Measurements from ENCODE around the gene PEAR1.
A peak's percentile ranks its signal among the peaks of the same experiment; 100 is the strongest.

Gene PEAR1

DNA sequence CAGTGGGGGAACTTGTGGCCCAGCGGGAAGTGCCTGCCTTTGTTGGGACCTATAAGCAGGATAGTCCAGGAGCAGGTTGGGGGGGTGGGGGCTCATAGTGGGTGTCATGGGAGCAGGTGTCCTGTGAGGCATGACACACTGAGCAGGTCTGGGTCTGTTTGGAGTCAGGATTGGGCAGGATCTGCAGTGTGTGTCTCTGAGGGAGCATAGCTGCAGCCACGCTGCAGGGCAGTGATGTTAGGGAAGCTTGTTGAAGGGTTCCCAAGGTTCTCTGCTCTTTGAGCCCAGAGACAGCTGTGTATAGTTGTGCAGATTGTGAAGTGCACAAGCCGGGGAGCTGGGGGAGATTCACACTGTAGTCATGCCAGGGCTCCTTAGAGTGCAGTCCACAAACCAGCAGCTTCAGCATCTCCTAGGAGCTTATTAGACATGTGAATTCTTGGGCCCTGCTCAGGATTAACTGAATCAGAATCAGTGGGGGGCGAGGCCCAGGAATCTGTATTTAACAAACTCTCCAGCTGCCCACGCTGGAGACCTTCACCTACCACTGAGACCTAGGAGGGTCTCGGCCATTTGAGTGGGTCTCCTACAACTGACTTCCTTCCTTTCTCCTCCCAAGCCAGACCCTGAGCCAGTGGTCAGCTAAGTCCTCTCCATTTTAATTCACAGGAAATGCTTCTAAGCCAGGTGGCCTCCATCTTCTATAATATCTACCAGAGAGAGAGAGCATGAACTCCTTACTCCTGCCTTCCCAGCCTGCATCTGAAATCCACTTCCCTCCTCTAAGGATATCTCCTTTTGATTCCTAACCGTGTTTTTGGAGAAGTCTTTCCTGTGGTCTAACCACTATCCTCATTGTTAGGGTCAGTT lies 45.7 kb upstream of the PEAR1 start:
- TF ChIP-seq SPI1 (IDR thresholded peaks at IDR 0.05; ENCODE audit: borderline replicate concordance, low read depth) (peak; percentile 10; the same call in 1 of the 2 replicates), REST (IDR thresholded peaks at IDR 0.05; ENCODE audit: insufficient replicate concordance, low read depth) (no peak)
- H3K4me3 ChIP-seq (replicated peaks; ENCODE audit: insufficient read depth, low read length): no peak overlapping the region

DNA sequence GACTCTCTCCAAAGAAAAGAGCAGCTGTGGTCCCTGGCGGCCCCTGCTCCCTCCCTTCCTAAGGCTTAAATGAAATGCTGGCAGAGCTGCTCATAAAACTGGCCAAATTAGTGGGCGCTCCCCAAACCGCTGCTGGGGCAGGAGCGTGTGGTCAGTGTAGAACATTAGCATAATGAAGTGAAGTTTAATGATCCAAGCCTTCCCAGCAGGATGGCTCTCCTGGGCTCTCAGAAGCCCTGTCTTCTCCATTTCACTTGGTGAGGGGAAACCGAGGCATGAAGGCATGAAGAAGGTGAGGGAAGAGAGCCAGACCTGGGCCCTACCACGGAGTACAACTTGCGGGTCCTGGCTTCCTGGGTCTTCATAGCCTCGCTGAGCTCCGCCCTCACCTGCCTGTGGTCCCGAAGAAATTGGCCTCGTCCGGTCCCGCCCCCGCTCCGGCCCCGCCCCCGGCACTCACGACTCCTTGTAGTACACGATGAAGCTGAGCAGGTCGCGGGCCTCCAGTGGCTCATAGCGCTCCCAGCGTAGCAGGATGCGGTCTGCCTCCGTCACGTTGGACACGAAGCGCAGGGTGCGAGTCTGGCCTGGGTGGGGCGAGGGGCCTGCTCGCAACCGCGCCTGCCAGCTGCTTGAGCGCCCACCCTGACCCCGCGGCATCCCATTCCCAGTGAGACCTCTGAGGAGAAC lies 44.9 kb upstream of the PEAR1 start:
- TF ChIP-seq REST (IDR thresholded peaks at IDR 0.05; ENCODE audit: insufficient replicate concordance, low read depth) (no peak), POLR2AphosphoS5 (IDR thresholded peaks at IDR 0.05; ENCODE audit: low read depth) (no peak), SPI1 (IDR thresholded peaks at IDR 0.05; ENCODE audit: borderline replicate concordance, low read depth) (no peak), GABPA (IDR thresholded peaks at IDR 0.05; ENCODE audit: low read depth) (no peak), CTCF (IDR thresholded peaks at IDR 0.05; ENCODE audit: insufficient read depth, low read length) (no peak)
- peaks cover 58% of the 10 kb centered on the region for H3K27me3 ChIP-seq (ENCODE audit: insufficient read depth, poor library complexity, severe bottlenecking)
- no peak overlapping the region for H3K4me3 ChIP-seq (replicated peaks; ENCODE audit: insufficient read depth, low read length)
- DNase-seq (ENCODE audit: low read depth in 1 of 2, low spot score in 1 of 2): no peak
- no peak overlapping the region for H3K27ac ChIP-seq (replicated peaks)

More for the DNA sequence above, 45.7 kb upstream of the PEAR1 start:
- DNase-seq (ENCODE audit: low read depth in 1 of 2, low spot score in 1 of 2): no peak
- Histone ChIP-seq H3K27me3 (ENCODE audit: insufficient read depth, poor library complexity, severe bottlenecking) (peaks cover 64% of the 10 kb centered on the region), H3K27ac (replicated peaks) (no peak overlapping the region)

DNA sequence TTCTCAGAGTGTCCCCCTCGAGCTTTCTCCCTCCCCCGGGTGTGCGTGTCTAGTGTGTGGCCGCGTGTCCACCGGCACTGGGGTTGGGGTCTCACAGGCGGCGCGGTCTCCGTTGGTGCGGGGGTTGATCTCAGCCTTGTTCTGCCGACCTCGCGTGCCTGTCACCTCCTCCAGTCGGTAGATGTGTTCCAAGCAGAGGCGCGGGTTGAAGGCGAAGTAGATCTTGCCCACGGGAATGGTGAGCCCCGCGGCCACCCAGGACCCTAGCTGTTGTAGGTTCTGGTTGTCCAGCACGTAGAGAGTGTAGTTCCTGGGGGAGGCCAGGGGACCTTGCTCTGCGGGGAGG lies 44.4 kb upstream of the PEAR1 start:
- H3K4me3 ChIP-seq (replicated peaks; ENCODE audit: insufficient read depth, low read length): no peak overlapping the region
- DNase-seq (ENCODE audit: low read depth in 1 of 2, low spot score in 1 of 2): no peak
- no peak overlapping the region for H3K27ac ChIP-seq (replicated peaks)
- peaks cover 55% of the 10 kb centered on the region for H3K27me3 ChIP-seq (ENCODE audit: insufficient read depth, poor library complexity, severe bottlenecking)
- TF ChIP-seq SPI1 (IDR thresholded peaks at IDR 0.05; ENCODE audit: borderline replicate concordance, low read depth) (no peak), GABPA (IDR thresholded peaks at IDR 0.05; ENCODE audit: low read depth) (no peak), CTCF (IDR thresholded peaks at IDR 0.05; ENCODE audit: insufficient read depth, low read length) (no peak), REST (IDR thresholded peaks at IDR 0.05; ENCODE audit: insufficient replicate concordance, low read depth) (no peak), POLR2AphosphoS5 (IDR thresholded peaks at IDR 0.05; ENCODE audit: low read depth) (no peak)
